Lung (tissue), 12 donors: ENCODE data around the gene KLK5. TPM values are rescaled to one million over a fixed set of nuclear protein-coding genes. Genes with fewer than 3 reads are reported as not detected.

Experiments
- ATAC-seq: fragments of 200-7000 bp; cut with Tn5 transposase; one replicate; pipeline ENCODE4 v1.9.1; 2020; ENCODE audit warnings: moderate number of reproducible peaks; ENCODE audit not compliant: insufficient read depth, low FRiP score
- DNase-seq, 3 donors: peaks; one replicate each; pipeline ENCODE4 v3.0.0-alpha.2; 2013 to 2017
- H3K27ac ChIP-seq, 2 donors: one replicate each; pipeline ENCODE4 v1.5.1; 2013; ENCODE audit warnings: mild to moderate bottlenecking in 2 of 2, moderate library complexity in 2 of 2, control low read depth in 1 of 2, inconsistent platforms in 1 of 2, low read depth in 1 of 2, low read length in 1 of 2
- H3K27me3 ChIP-seq, 3 donors: one replicate each; pipeline ENCODE4 v1.5.1; 2013; ENCODE audit warnings: low read length in 2 of 3; ENCODE audit not compliant: control insufficient read depth in 3 of 3, insufficient read depth in 3 of 3
- H3K36me3 ChIP-seq, 4 donors: one replicate each; pipeline ENCODE4 v1.5.1; 2013; ENCODE audit warnings: low read length in 4 of 4, mild to moderate bottlenecking in 1 of 4, moderate library complexity in 1 of 4; ENCODE audit not compliant: control insufficient read depth in 4 of 4, insufficient read depth in 4 of 4
- H3K4me1 ChIP-seq, 5 donors: one replicate each; pipeline ENCODE4 v1.5.1; 2013; ENCODE audit warnings: low read length in 5 of 5, mild to moderate bottlenecking in 2 of 5, moderate library complexity in 1 of 5; ENCODE audit not compliant: control insufficient read depth in 5 of 5, insufficient read depth in 5 of 5
- H3K4me3 ChIP-seq: one replicate; pipeline ENCODE4 v1.5.1; 2013; ENCODE audit warnings: mild to moderate bottlenecking, control low read depth, moderate library complexity
- H3K9ac ChIP-seq, 2 donors: one replicate each; pipeline ENCODE4 v1.5.1; 2013; ENCODE audit warnings: low read length in 2 of 2, control low read depth in 1 of 2; ENCODE audit not compliant: insufficient read depth in 1 of 2
- H3K9me3 ChIP-seq, 4 donors: one replicate each; pipeline ENCODE4 v1.5.1; 2013; ENCODE audit warnings: low read length in 3 of 4, mild to moderate bottlenecking in 1 of 4, moderate library complexity in 1 of 4; ENCODE audit not compliant: control insufficient read depth in 4 of 4, insufficient read depth in 3 of 4
- WGBS, 2 donors: extraction: QIAGEN DNeasy Blood & Tissue Kit; methylation state at CpG; one replicate each; pipeline ENCODE4 v1.1.7; 2013; 5-methylcytosine and 5-hydroxymethylcytosine counted together
- polyA plus RNA-seq, 2 donors: library from polyadenylated mRNA; stranded (reverse); fragments of 200-250 nt; gene quantifications; one replicate each; pipeline ENCODE4 v1.2.1, GENCODE V29; 2013
- total RNA-seq, 2 donors: library from RNA; depleted of rRNA in 1 of 2; stranded (reverse); fragments of >200 nt in 1 of 2; gene quantifications; one replicate each; pipeline ENCODE4 v1.2.1, GENCODE V29; 2014 to 2021
- TF ChIP-seq, protein P1 (sequence below): IDR thresholded peaks from 2 replicates; pipeline ENCODE4 v1.5.1; 2012; ENCODE audit warnings: mild to moderate bottlenecking; ENCODE audit errors: control extremely low read depth, extremely low read depth
- donor health status: control.
- donor health status: control.
- donor health status: Bipolar disorder and iron deficiency.
- donor health status: healthy.
- donor health status: DM: yes; HTN: yes; CAD: no.

KLK5 gene
- total and polyA plus RNA-seq, 4 donors: 0.06 to 0.60 TPM; not detected in 2

DNA sequence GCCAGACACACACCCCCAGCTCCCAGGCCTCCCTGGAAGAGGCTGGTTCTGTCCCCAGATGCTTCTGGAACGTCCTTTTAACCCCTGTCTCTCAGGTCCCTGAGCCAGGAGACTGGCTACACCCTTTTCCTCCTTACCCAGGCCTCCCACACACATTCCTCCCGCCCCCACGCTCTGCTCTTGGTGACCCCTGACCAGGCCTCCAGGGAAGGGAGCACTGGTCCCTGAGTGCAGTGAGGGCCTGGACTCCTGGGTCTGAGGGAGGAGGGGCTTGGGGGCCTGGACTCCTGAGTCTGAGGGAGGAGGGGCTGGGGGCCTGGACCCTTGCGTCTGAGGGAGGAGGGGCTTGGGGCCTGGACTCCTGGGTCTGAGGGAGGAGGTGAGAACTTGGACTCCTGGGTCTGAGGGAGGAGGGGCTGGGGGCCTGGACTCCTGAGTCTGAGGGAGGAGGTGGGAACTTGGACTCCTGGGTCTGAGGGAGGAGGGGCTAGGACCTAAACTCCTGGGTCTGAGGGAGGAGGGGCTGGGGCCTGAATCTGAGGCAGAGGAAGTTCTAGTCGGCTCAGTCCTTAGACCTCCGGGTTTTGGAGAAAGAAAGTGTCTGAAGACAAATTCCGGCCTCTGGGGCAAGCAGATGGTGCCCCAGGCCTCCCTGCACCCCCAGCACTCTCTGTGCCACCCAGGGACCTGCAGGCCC lies 16.0 kb upstream of the KLK5 start:
- Histone ChIP-seq H3K9ac (no peak overlapping the region), H3K4me3 (no peak overlapping the region), H3K27me3 (no peaks in the 10 kb centered on the region), H3K27ac (no peak overlapping the region), H3K4me1 (no peaks in the 10 kb centered on the region), H3K9me3 (no peaks in the 10 kb centered on the region), H3K36me3 (no peaks in the 10 kb centered on the region)
- ATAC-seq (no peak), DNase-seq (no peak)
- WGBS, 2 donors: 41 to 50% methylated on average over 7 of the region's 7 CpGs
- TF ChIP-seq, protein P1, sequence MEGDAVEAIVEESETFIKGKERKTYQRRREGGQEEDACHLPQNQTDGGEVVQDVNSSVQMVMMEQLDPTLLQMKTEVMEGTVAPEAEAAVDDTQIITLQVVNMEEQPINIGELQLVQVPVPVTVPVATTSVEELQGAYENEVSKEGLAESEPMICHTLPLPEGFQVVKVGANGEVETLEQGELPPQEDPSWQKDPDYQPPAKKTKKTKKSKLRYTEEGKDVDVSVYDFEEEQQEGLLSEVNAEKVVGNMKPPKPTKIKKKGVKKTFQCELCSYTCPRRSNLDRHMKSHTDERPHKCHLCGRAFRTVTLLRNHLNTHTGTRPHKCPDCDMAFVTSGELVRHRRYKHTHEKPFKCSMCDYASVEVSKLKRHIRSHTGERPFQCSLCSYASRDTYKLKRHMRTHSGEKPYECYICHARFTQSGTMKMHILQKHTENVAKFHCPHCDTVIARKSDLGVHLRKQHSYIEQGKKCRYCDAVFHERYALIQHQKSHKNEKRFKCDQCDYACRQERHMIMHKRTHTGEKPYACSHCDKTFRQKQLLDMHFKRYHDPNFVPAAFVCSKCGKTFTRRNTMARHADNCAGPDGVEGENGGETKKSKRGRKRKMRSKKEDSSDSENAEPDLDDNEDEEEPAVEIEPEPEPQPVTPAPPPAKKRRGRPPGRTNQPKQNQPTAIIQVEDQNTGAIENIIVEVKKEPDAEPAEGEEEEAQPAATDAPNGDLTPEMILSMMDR: no peak

DNA sequence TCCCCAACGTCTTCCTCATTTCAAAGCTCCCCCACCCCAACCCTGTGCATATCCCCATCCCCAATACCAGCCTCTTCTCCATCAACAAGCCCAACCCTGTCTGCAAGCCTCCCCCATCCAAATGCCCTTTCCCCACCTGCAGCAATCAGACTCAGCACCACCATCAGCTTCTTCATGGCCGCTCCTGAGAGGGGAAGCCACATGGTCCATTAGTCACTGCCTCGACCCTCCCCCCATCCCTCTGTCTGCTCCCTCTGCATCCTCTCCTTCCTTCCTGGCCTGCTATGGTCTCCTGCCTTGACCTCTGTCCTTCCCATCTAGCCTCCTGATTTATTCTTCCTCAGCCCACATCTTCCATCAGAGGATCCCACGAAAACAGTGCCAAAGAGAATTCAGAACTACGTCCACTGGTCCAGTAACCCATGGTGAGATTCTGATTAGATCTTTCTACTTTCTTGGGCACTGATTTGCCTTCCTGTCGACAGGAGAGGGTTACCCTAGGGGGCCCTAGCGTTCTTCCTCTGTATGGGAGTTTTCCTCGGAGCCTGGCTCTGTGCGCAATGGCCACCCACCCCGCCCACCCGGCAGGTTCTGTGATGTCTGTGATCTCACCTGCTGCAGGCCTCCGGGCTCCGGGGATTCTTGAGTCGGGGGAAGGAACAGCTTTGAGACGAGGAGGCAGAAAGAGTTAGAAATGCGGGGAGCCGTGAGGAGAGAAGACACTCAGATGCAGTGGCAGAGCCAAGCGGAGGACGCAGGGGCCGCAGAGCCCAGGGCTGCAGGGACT lies 15.3 kb upstream of the KLK5 start:
- no peak for ATAC-seq
- Histone ChIP-seq H3K4me1 (no peaks in the 10 kb centered on the region), H3K9ac (no peak overlapping the region), H3K27me3 (no peaks in the 10 kb centered on the region), H3K36me3 (no peaks in the 10 kb centered on the region), H3K4me3 (no peak overlapping the region), H3K27ac (no peak overlapping the region), H3K9me3 (peaks cover 0 to 2% (median 0%) of the 10 kb centered on the region in 4 donors)
- TF ChIP-seq, protein P1: no peak
- 34 to 39% methylated on average over 20 of the region's 20 CpGs for WGBS, 2 donors
- DNase-seq: no peak

DNA sequence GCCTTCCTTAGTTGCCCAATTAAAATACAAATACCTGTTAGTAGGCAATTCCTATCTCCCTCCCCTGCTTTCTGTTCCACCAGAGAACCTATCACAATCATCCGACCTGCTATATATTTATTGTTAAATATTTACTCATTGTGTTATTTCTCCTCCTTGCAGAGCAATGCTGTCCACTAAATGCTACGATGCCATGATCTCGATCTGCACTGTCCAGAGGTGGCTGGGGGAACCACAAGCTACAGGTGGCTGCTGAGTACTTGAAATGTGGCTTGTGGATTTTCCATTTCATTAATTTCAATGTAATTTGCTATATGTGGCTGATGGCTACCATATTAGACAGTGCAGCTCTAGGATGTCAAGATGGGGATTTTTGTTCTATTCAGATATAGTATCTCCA lies 11.4 kb upstream of the KLK5 start:
- no peak overlapping the region for H3K27ac ChIP-seq
- no peaks in the 10 kb centered on the region for H3K4me1 ChIP-seq
- TF ChIP-seq, protein P1: no peak
- WGBS, 2 donors: 79 to 83% methylated on average over 3 of the region's 3 CpGs
- no peaks in the 10 kb centered on the region for H3K36me3 ChIP-seq
- peaks cover 0 to 10% (median 0%) of the 10 kb centered on the region in 4 donors for H3K9me3 ChIP-seq
- H3K9ac ChIP-seq: no peak overlapping the region
- no peak overlapping the region for H3K4me3 ChIP-seq
- ATAC-seq: no peak
- DNase-seq: no peak
- H3K27me3 ChIP-seq: no peaks in the 10 kb centered on the region
